Stimulated activated naive CD8-positive, alpha-beta T cell treated with anti-CD3 and anti-CD28 coated beads, Interleukin-15, Interleukin-2, amounts not matched to agents 100 U/mL and 50 U/mL, for 24 hours (primary cell): ENCODE measurements around the gene ANKRD55.
"Not testable (repeated sequence)": the region's sequence is repeated elsewhere in the genome, so short reads cannot be mapped to it uniquely, and the experiment has no call there.

Experiments used
- ATAC-seq: fragments of 150-1000 bp; cut with Tn5 transposase; one replicate; pipeline ENCODE4 v1.10.0; 2021
- DNase-seq: peaks from one replicate; pipeline ENCODE4 v3.0.0; 2021

ANKRD55 gene

DNA sequence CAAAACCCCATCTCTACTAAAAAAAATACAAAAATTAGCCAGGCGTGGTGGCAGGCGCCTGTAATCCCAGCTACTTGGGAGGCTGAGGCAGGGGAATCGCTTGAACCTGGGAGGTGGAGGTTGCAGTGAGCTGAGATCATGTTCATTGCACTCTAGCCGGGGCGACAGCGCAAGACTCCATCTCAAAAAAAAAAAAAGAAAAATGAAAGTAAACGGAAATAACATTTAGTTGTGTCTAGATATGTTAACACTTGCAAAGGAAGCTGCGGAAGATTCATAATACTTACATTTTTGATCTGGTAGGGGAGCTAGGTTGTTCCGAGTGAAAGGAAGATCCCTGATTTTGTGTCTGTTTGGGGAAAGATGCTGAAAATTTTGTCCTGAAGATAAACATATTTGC, 130.9 kb downstream of the ANKRD55 start:
- DNase-seq, ATAC-seq: not testable (repeated sequence)

DNA sequence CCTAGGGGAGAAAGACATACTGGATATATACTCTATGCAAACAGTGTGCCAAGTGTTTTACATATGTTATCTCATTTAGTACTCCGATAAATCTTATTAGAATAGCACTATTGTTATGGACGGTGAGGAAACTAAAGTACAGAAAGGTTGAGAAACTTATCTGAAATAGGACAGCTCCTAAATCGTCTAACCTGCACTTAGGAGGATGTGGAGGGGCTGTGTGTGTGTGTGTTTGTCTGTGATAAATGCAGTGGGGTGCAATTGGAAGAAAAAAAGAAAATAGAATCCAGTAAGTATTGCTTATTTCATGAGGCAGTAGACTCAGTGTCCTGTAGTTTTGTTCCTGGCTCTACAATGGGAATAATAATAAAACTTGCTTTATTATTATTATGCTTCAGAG, 131.9 kb downstream of the ANKRD55 start:
- ATAC-seq (no peak), DNase-seq (no peak)

DNA sequence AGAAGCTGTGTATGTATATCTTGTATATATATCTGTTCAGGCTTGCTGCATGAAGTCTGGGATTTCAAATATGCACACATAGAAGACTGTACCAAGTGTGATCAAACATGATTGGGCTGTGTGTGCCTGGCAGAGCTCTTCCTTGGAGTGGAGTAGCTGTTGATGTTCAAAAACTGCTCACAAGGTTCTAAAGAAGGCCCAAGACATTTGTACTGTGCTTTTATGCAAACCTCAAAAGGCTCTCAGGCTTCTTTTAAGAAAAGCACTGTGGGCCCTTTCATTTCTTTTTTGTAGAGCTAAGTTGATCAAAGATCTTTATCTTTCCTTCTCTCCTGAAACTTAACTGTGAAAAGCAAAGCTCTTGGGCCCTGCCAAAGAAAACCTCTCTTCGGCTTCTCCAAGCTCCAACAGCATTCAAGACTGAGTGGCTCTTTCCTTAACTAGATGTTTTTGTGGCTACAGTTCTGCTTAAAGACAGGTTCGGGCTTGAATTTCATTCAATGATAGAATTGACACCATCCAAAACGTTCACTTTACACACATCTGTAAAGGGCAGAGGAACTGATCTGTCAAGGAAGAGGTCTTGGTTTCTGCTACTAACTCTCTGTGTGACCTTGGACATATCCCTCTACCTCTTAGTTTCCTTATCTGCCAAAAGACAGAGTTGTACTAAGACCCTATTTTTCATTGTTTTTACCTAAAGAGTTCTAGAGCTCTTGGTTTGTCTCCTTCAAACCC, 132.5 kb downstream of the ANKRD55 start:
- ATAC-seq, result no peak
- no peak for DNase-seq

DNA sequence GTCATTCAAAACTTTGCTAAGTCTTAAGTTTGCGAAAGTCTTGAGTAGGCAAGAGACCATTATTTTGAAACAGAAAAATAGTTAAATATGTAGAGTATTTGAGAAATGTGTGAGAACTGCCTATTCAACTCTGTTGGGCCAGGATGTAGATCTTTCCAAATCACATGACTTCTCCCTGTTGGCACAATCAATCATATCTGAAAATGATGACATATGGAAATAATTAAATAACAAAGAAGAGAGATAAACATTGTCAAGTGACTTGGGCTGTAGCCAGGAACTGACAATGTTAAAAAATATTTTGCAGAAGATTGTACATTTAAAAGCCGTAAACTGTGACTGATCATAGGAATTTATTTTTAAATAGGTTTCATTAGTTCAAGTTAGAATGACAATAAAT, 133.8 kb downstream of the ANKRD55 start:
- ATAC-seq (no peak), DNase-seq (no peak)

DNA sequence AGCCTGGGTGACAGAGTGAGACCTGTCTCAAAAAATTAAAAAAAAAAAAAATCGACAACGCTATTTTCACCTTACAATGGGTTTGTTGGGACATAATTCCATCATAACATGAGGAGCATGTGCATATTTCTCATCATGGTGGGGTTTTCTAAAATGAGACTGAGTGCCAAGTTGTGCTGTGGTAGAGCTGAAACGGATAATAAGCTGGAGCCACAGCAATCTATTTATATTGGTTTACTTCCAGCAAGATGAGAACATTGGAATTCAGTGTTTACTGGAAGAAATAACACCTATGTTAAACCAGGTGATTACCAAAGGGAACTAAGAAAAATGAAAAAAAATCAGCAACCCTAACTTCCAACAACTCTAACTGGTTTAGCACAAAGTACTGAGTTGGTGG, 136.1 kb downstream of the ANKRD55 start:
- no peak for DNase-seq
- ATAC-seq, result no peak

DNA sequence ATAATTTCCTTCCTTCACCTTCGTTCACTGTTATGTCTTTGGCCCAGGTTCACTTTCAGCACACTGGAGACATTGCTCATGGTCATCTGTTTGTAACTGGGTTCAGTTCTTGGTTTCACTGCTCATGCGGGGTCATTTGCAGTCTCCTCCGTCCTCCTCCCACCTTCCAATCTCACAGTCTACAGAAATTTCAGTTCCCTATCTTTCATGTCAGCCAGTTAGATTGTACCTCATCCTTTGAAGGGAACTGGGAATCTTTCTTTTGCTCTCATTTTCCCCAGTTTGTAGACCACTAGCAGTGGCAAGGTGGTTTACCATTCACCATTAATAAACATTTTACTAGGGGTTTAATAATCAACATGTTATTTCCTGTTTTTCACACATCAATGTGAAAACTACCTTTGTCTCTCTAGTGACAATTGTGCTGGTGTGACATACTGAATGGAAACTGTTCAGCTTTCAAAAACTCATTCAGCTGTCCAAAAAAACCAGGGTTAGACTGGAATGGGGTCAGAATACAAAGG, 137.5 kb downstream of the ANKRD55 start:
- ATAC-seq (no peak), DNase-seq (no peak)

DNA sequence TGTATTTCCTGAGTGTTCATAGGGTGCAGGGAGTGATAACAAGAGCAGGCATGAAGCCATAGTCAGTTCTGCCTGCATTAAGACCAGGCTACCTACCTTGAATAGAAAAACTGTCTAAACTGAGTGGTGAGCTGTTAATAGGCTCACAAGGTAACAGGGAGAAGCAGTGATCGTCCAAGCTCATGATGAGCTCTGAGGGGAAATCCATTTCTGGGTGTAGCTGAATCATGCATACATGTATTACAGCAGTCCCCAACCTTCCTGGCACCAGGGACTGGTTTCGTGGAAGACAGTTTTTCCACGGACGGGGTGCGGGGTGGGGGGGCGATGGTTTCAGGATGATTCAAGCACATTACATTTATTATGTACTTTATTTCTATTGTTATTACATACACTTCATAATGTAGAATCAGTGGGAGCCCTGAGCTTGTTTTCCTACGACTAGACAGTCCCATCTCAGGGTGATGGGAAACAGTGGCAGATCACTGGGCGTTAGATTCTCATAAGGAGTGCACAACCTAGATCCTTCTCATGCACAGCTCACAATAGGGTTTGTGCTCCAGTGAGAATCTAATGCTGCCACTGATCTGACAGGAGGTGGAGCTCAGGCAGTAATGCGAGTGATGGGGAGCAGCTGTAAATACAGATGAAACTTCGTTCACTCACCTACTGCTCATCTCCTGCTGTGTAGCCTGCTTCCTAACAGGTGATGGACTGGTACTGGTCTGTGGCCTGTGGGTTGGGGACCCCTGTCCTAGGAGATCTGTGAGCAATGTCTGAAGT, 138.4 kb downstream of the ANKRD55 start:
- peak; percentile 65 for DNase-seq
- ATAC-seq, result peak; percentile 98

DNA sequence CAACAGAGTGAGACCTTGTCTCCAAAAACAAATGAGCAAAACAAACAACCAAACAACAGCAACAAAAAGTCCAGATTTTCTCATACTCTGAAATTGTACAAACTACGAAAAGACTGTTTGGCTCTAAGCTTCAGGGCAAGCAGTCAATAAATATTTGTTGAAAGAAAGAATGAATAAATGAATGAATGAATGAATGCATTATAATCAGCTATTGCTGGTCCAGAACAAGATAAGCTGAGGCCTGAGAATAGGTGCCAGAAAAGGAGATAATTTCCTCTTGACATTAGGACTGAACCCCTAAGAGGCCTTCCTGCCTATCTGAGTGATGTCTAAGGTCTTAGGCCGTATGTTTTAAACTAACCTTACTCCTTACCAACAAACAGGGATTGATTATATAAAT, 139.2 kb downstream of the ANKRD55 start:
- no peak for ATAC-seq

DNA sequence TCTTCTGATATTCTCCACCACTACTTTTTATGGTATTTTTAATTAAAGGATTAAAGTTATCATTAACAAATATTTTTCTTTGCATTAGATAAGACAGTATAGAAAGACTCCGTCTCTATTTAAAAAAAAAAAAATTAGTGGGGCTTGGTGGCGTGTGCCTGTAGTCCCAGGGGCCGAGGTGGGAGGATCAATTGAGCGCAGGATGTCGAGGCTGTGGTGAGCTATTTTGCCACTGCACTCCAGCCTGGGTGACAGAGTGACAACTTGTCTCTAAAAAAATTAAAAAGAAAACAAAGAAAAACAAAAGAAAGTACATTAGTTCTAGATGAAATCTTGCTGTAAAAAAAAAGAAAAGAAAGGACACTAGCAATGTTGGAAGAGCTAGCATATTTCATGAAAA, 141.0 kb downstream of the ANKRD55 start:
- DNase-seq (no peak), ATAC-seq (no peak)

More for the DNA sequence above, 139.2 kb downstream of the ANKRD55 start:
- no peak for DNase-seq

DNA sequence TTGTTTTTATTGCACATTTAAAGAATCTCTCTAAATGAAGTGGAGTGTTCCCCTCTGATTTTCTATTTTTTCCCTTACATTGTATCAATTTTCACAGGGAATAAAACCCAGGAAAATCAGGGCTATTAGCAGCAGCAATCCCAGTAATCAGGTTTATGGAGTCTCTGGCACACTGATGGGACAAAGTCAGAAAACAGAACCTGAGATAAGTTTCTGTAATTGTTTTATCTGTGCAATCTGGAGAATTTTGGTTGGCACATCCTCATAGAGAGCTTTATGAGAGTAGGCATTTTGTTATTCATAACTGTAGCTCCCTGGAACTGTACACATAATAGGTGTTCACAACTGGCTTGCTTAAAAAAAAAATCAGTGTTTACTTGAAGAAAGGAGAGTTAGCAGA, 141.5 kb downstream of the ANKRD55 start:
- ATAC-seq (no peak), DNase-seq (no peak)

DNA sequence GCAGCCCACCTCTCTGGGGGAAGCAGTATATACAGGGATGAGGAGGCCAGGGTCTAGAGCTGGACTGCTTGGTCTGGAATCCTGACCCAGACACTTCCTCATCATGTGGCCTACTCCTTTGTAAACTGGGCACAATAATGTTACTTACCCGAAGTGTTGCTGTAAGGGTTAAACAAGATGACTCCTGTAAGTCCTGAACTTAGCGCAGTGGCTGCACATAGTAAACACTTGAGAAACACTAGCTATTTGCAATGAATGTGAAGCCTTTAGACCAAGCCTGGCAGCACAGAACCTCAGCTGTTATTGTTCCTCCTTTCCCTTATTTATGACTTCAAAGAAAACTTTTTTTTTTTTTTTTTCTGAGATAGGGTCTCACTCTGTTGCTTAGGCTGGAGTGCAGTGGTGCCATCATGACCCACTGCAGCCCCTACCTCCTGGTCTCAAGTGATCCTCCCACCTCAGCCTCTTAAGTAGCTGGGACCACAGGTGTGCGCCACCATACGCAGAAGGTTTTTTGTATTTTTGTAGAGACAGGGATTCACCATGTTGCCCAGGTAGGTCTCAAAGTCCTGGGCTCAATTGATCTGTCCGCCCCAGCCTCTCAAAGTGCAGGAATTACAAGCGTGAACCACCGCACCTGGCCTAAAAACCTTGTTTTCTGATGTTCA, 142.2 kb downstream of the ANKRD55 start:
- no peak for ATAC-seq
- DNase-seq, result no peak

DNA sequence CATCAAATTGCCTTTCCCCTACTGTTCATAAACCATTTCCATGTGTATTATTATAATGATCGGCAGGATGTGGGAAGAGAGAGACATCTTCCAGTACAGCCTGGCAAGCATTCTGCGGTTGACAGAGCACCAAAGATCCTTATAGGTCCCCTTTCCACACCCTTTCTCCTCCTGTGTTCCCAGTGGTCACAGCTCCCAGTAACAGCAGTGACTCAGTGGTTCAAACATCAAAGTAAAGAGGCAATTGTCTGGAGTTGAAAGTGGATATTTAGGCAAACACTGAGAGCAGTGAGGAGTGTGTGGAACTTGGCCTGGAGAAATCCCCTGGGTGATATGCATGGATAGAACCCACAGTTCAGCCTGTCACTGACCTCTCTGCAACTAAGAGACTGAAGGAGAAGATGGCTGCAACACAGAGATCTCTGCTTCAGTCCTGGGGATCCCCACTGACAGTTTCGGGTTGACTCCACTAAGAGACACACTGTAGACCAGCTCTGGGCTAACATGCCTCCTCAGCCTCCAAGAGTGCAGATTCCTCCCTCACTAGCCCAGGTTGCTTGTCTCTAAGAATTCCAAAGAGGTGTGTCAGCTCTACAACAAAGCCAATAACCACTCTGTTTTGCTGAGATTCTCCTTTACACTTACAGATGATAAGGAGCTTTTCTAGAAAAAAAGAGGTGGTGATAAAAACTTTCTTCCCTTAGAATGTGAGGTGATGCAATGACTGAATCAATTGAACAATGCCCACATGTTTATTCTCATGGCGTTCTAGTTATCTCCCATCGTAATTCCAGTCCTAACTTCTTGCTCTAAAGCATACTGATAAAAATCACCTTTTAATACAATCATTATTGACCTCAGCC, 143.9 kb downstream of the ANKRD55 start:
- peak; percentile 48 for DNase-seq
- peak; percentile 89 for ATAC-seq

DNA sequence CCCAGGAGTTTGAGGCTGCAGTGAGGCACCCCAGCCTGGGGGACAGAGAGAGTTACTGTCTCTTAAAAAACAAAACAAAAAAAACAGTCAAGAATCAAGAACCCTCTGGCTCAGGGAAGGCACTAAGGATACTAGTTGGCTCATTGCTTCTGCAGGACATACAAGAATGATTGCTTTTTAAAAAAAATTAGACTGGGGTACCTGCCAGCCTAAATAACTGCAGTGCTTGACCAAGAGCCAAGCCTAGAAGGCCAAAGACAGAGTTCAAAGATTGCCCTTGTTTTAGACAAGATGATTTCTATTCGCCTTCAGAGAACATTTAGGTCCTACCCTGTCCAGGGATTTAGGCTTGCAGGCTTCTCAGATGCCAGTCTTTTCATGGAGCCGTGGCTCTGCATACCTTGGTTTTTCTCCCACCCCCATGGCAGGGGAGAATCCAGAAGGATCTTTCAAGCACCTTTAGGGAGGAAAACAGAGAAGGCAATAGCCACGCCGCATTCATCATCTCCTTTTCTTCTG, 144.6 kb downstream of the ANKRD55 start:
- ATAC-seq (no peak), DNase-seq (no peak)

DNA sequence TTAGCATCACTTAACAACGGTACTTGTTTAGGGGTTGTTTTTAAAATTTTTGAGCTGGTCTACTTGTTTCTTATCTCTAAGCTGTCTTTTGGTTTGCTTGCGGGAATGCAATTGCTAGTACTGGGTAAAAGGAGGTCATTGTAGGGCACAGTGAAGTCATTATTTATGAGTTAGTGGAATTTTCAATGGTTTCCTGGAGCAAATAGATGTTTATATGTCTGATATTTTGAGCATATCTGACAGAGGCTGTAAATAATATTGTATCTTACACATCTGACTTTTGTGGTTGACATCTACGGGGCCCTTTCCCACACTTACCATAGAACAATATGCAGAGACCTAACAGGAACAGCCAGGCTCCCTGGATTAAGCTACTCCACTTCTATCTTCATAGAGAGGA, 147.9 kb downstream of the ANKRD55 start:
- no peak for ATAC-seq
- DNase-seq, result no peak

DNA sequence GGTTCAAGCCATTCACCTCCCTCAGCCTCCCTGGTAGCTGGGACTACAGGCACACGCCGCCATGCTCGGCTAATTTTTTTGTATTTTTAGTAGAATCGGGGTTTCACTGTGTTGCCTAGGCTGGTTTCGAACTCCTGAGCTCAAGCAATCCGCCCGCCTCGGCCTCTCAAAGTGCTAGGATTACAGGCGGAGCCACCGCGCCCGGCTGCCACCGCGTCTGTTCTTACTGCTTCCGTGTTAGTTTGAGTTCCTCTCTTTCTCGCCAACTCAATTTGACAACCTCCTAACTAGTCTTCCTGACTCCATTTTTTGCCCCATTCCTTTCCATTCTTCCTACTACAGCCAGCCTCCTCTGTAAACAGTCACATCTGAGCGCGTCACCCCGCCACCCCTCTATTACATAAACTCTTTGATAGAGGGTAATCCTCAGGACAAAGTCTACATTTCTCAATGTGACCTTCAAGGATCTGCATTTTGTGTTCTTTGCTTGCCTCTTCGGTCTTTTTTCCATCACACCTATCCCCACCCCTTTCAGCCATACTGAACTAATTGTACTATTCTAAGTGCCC, 149.8 kb downstream of the ANKRD55 start:
- ATAC-seq, result no peak
- DNase-seq, result no peak

DNA sequence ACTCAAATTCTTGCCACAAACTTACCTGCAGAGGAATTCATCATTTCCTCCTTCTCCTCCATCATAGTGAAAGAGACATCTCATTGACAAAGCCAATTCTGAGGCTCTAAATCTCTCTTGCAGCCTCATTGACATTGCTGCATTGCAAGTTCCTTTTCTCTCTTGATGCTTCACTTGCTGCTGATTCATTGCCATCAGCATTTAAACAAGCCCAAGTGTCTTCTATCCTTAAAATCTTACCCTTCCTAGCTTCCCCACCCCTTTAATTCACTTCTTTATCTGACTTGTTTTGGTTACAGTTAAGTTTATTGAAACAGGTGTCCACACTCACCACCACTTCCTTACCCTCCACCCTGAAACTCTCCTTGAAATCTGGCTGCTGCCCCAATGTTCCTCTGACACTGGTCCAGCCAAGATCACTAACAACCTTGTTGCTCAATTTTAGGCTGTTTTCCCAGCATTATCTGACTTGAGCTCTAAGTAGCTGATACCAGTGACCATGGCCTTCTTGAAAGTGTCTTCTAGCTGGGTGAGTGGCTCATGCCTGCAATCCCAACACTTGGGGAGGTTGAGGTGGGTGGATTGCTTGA, 152.0 kb downstream of the ANKRD55 start:
- peak; percentile 77 for ATAC-seq
- DNase-seq, result not testable (repeated sequence)

DNA sequence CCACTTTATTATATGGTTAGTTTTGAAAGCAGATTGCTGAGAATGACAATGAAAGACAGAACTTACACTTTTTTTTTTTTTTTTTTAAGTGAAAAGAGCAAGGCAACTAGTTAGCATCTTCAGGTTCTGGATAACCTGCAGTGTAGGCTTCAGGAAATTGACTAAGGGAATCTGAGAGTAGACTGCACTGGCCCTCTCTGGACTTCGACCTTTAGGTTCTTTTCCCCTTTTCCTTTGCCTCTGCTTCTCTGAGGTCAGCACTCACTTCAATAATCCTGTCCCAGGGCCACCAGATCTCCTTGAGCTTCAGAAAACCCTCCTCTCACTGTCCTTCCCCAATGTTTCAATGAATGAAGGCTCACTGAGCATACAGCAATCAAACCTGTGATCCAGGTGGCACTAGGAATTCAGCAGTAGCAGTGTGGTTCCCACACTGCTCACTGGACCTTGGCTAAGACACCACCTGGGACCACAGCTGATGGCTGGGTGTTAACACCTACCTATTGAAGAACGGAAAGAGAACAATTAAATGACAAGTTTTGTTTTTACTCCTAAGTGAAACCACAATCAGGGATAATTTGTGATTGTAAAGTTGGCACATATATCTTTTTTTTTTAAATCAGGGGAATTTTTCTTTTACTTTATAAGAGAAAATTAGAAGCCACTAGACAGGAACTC, 152.6 kb downstream of the ANKRD55 start:
- ATAC-seq (peak; percentile 73), DNase-seq (peak; percentile 25)

DNA sequence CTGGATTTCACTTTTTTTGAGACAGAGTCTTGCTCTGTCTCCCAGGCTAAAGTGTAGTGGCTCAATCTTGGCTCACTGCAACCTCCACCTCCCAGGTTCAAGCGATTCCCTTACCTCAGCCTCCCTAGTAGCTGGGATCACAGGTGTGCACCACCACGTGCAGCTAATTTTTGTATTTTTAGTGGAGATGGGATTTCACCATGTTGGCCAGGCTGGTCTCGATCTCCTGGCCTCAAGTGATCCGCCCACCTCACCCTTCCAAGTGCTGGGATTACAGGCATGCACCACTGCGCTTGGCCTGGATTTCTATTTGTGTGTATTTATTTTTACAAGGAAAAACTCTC, 154.0 kb downstream of the ANKRD55 start:
- not testable (repeated sequence) for ATAC-seq

DNA sequence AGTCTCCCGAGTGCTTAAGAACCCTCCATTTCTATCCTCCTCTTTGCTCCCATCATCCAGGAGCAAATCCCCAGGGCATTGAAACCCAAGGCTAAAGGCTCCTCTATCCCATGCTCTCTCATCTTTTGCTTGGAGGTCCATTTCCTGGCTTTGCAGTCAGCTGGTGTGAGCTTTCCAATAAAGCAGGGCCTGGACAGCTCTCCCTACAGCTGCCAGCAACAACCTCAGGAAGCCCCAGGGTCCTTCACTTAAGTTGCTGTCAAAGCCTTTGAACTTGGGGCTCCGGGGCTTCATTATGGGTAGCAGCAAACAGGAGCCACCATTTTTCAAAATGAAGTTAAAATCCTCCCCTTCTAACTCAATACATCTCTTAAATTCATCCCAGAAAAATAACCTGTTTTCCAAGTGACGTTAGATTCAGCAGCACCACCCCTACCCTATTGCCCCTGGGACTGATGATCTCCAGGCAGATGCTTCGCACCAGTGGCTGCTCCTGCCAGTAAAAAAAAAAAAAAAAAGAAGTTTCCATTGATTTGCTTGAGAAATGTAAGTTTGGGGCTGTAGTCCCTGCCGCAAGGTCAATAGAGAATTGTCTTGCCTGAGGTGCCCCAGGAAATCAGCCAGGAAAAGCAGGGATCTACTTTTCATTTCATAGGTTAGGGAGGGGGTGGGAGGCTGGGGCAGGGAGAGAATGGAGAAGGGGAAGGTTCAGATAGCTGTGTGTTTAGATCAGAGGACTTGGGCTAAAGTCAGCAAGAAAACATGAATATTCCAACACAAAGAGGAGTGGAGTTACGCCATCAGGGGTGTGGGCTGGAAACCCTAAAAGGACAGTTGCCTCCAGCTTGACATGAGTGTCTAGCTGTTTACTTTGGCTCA, 154.6 kb downstream of the ANKRD55 start:
- no peak for ATAC-seq
- DNase-seq, result no peak

More for the DNA sequence above, 154.0 kb downstream of the ANKRD55 start:
- not testable (repeated sequence) for DNase-seq
